ENCODE measurements around the gene PCSK1.
A peak's percentile ranks its signal among the peaks of the same experiment; 100 is the strongest.

The PCSK1 gene

DNA sequence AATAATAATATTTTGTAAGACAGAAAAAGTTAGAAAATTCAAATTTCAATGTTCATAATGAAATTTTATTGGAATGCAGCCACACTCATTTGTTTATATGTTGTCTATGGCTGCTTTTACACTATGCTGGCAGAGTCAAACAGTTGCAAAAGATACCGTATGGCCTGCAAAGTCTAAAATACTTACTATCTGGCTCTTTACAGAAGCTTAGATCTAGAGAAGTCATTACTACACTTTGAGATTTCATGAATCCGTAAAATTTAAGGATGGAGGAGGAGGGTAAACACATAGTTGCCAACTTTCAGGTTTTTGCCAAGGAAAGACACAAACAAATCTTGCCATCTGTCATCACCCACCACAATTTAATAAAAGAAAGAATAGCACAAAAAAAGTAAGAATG lies 25.1 kb upstream of the PCSK1 start:
- H3K4me1 ChIP-seq (ENCODE audit: control insufficient read depth, low read depth, low read length) = peaks cover 5% of the 10 kb centered on the region
- H3K4me3 ChIP-seq (ENCODE audit: low read length) = no peak overlapping the region
- H3K36me3 ChIP-seq (ENCODE audit: control insufficient read depth, low read depth, low read length) = no peaks in the 10 kb centered on the region
- no peak overlapping the region for H3K9ac ChIP-seq (ENCODE audit: low read length)
- H3K27me3 ChIP-seq (ENCODE audit: control insufficient read depth, insufficient read depth, low read length) = no peaks in the 10 kb centered on the region
- H3K27ac ChIP-seq (ENCODE audit: low read length) = no peak overlapping the region
- H3K9me3 ChIP-seq (ENCODE audit: control insufficient read depth, low read depth, low read length) = no peaks in the 10 kb centered on the region

- H3K9me3 ChIP-seq (ENCODE audit: control insufficient read depth, low read depth, low read length) = no peaks in the 10 kb centered on the region
- no peak overlapping the region for H3K9ac ChIP-seq (ENCODE audit: low read length)
- no peaks in the 10 kb centered on the region for H3K36me3 ChIP-seq (ENCODE audit: control insufficient read depth, low read depth, low read length)
- peaks cover 5% of the 10 kb centered on the region for H3K4me1 ChIP-seq (ENCODE audit: control insufficient read depth, low read depth, low read length)
- H3K4me3 ChIP-seq (ENCODE audit: low read length) = no peak overlapping the region
- no peaks in the 10 kb centered on the region for H3K27me3 ChIP-seq (ENCODE audit: control insufficient read depth, insufficient read depth, low read length)
- H3K27ac ChIP-seq (ENCODE audit: low read length) = no peak overlapping the region
Measured at GRCh38 chr5:96455789-96456188, 22.7 kb upstream of the PCSK1 start.

DNA sequence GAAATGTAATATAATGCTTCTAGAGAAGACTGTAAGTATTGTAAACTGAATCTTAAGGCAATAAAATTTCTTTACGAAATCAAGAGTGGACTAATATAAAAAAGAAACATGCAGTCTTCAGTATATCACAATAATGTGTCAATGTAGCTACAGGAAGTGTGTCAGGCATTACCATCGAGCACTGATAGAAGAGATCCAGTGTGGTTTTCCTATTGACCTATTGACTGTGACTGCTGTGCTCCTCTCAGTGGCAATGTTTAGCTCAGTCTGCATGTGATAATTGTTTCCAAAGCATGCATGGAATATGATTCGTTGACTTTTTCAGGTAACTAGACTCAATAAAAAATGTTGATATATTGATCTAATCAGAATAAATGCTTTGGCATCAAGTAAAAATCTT lies 20.3 kb upstream of the PCSK1 start:
- no peaks in the 10 kb centered on the region for H3K4me1 ChIP-seq (ENCODE audit: control insufficient read depth, low read depth, low read length)
- H3K9me3 ChIP-seq (ENCODE audit: control insufficient read depth, low read depth, low read length) = no peaks in the 10 kb centered on the region
- H3K27me3 ChIP-seq (ENCODE audit: control insufficient read depth, insufficient read depth, low read length) = no peaks in the 10 kb centered on the region
- no peak overlapping the region for H3K27ac ChIP-seq (ENCODE audit: low read length)
- H3K9ac ChIP-seq (ENCODE audit: low read length) = no peak overlapping the region
- H3K4me3 ChIP-seq (ENCODE audit: low read length) = no peak overlapping the region
- H3K36me3 ChIP-seq (ENCODE audit: control insufficient read depth, low read depth, low read length) = no peaks in the 10 kb centered on the region

GRCh38 chr5:96447949-96448348 lies 14.9 kb upstream of the PCSK1 start:
- Histone ChIP-seq H3K27me3 (ENCODE audit: control insufficient read depth, insufficient read depth, low read length) (no peaks in the 10 kb centered on the region), H3K4me3 (ENCODE audit: low read length) (no peak overlapping the region), H3K9ac (ENCODE audit: low read length) (no peak overlapping the region), H3K9me3 (ENCODE audit: control insufficient read depth, low read depth, low read length) (no peaks in the 10 kb centered on the region), H3K27ac (ENCODE audit: low read length) (no peak overlapping the region), H3K4me1 (ENCODE audit: control insufficient read depth, low read depth, low read length) (no peaks in the 10 kb centered on the region), H3K36me3 (ENCODE audit: control insufficient read depth, low read depth, low read length) (no peaks in the 10 kb centered on the region)

- Histone ChIP-seq H3K4me3 (ENCODE audit: low read length) (no peak overlapping the region), H3K27ac (ENCODE audit: low read length) (no peak overlapping the region), H3K9me3 (ENCODE audit: control insufficient read depth, low read depth, low read length) (no peaks in the 10 kb centered on the region), H3K36me3 (ENCODE audit: control insufficient read depth, low read depth, low read length) (no peaks in the 10 kb centered on the region), H3K4me1 (ENCODE audit: control insufficient read depth, low read depth, low read length) (no peaks in the 10 kb centered on the region), H3K27me3 (ENCODE audit: control insufficient read depth, insufficient read depth, low read length) (peaks cover 10% of the 10 kb centered on the region), H3K9ac (ENCODE audit: low read length) (no peak overlapping the region)
Measured at GRCh38 chr5:96440185-96440538, 7.1 kb upstream of the PCSK1 start.

- H3K27me3 ChIP-seq (ENCODE audit: control insufficient read depth, insufficient read depth, low read length) = peaks cover 16% of the 10 kb centered on the region
- no peaks in the 10 kb centered on the region for H3K9me3 ChIP-seq (ENCODE audit: control insufficient read depth, low read depth, low read length)
- H3K4me3 ChIP-seq (ENCODE audit: low read length) = no peak overlapping the region
- no peak overlapping the region for H3K27ac ChIP-seq (ENCODE audit: low read length)
- peaks cover 4% of the 10 kb centered on the region for H3K4me1 ChIP-seq (ENCODE audit: control insufficient read depth, low read depth, low read length)
- H3K9ac ChIP-seq (ENCODE audit: low read length) = no peak overlapping the region
- H3K36me3 ChIP-seq (ENCODE audit: control insufficient read depth, low read depth, low read length) = no peaks in the 10 kb centered on the region
Measured at GRCh38 chr5:96439477-96440184, 6.6 kb upstream of the PCSK1 start.

GRCh38 chr5:96434201-96434645 lies 1.2 kb upstream of the PCSK1 start:
- no peaks in the 10 kb centered on the region for H3K9me3 ChIP-seq (ENCODE audit: control insufficient read depth, low read depth, low read length)
- peaks cover 67% of the 10 kb centered on the region for H3K27me3 ChIP-seq (ENCODE audit: control insufficient read depth, insufficient read depth, low read length)
- H3K9ac ChIP-seq (ENCODE audit: low read length) = no peak overlapping the region
- H3K36me3 ChIP-seq (ENCODE audit: control insufficient read depth, low read depth, low read length) = no peaks in the 10 kb centered on the region
- no peak overlapping the region for H3K27ac ChIP-seq (ENCODE audit: low read length)
- peaks cover 22% of the 10 kb centered on the region for H3K4me1 ChIP-seq (ENCODE audit: control insufficient read depth, low read depth, low read length)
- peak overlapping the region; percentile 45 for H3K4me3 ChIP-seq (ENCODE audit: low read length)

DNA sequence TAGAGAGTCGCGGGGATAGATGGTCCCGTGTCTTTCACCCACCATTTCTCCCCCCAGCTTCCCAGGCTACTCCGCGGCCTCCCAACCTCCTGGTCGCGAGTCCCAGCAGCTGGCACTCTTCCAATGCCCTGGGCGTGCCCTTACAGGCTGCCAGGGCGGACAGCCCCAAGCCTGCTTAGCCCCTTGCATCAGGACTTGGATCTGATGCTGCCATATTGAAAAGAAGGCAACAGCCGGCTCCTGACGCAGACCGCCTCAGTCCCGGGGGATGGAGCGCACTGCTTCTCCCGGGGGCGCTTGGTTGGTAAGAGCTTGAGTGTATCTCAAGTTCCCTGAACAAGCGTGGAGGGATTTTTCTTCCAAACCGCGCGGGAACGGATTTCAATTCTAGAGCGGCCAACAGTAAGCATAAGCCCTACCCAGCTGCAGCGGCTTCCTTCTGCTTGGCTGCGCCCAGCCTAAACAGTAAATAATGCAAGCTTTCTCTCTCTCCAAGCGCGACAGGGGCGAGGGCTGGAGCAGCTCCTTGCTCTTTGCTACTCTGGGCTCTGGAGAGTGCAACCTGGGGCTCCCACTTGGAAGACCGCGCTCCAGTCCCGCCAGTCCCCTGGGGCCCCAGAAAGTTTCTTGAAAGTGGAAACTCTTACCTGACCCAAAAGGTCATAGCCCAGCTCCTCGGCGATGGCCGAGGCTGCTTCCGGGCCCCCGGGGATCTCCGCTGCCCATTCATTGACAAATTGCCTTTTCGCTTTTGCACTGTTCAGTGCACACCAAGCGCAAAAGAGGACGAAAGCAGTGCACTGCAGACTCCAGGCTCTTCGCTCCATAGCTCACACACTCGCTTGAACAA lies 607 bp downstream of the PCSK1 start:
- peak overlapping the region; percentile 58 for H3K9ac ChIP-seq (ENCODE audit: low read length)
- peaks cover 22% of the 10 kb centered on the region for H3K4me1 ChIP-seq (ENCODE audit: control insufficient read depth, low read depth, low read length)
- H3K27me3 ChIP-seq (ENCODE audit: control insufficient read depth, insufficient read depth, low read length) = peaks cover 67% of the 10 kb centered on the region
- no peaks in the 10 kb centered on the region for H3K36me3 ChIP-seq (ENCODE audit: control insufficient read depth, low read depth, low read length)
- no peaks in the 10 kb centered on the region for H3K9me3 ChIP-seq (ENCODE audit: control insufficient read depth, low read depth, low read length)
- H3K4me3 ChIP-seq (ENCODE audit: low read length) = peak overlapping the region; percentile 86
- no peak overlapping the region for H3K27ac ChIP-seq (ENCODE audit: low read length)

- peaks cover 67% of the 10 kb centered on the region for H3K27me3 ChIP-seq (ENCODE audit: control insufficient read depth, insufficient read depth, low read length)
- peak overlapping the region; percentile 86 for H3K4me3 ChIP-seq (ENCODE audit: low read length)
- H3K9me3 ChIP-seq (ENCODE audit: control insufficient read depth, low read depth, low read length) = no peaks in the 10 kb centered on the region
- H3K4me1 ChIP-seq (ENCODE audit: control insufficient read depth, low read depth, low read length) = peaks cover 22% of the 10 kb centered on the region
- H3K36me3 ChIP-seq (ENCODE audit: control insufficient read depth, low read depth, low read length) = no peaks in the 10 kb centered on the region
- peak overlapping the region; percentile 58 for H3K9ac ChIP-seq (ENCODE audit: low read length)
- no peak overlapping the region for H3K27ac ChIP-seq (ENCODE audit: low read length)
Measured at GRCh38 chr5:96431376-96432187, 1.5 kb downstream of the PCSK1 start.

GRCh38 chr5:96427824-96428223 lies 5.2 kb downstream of the PCSK1 start:
- no peaks in the 10 kb centered on the region for H3K9me3 ChIP-seq (ENCODE audit: control insufficient read depth, low read depth, low read length)
- peaks cover 34% of the 10 kb centered on the region for H3K27me3 ChIP-seq (ENCODE audit: control insufficient read depth, insufficient read depth, low read length)
- H3K4me3 ChIP-seq (ENCODE audit: low read length) = no peak overlapping the region
- H3K27ac ChIP-seq (ENCODE audit: low read length) = no peak overlapping the region
- no peak overlapping the region for H3K9ac ChIP-seq (ENCODE audit: low read length)
- no peaks in the 10 kb centered on the region for H3K36me3 ChIP-seq (ENCODE audit: control insufficient read depth, low read depth, low read length)
- H3K4me1 ChIP-seq (ENCODE audit: control insufficient read depth, low read depth, low read length) = peaks cover 8% of the 10 kb centered on the region

DNA sequence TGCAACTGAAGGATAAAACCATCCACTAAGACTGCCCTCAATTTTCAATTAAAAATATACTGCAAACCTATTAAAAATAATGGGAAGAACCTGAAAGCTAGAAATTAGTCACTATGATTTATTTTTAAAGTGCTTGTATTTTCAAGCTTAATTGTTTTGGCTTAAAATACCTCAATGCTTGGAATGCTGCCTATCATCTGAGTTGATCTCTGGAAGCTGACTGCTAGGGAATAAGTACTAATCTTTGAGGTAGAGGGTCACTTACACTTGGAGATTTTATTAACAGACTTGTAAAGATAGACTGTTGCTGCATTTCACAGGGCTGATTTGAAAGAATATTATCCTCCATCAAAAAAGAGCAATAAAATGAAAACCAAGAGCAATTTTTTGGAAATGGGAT lies 6.2 kb downstream of the PCSK1 start:
- Histone ChIP-seq H3K4me1 (ENCODE audit: control insufficient read depth, low read depth, low read length) (peaks cover 8% of the 10 kb centered on the region), H3K36me3 (ENCODE audit: control insufficient read depth, low read depth, low read length) (no peaks in the 10 kb centered on the region), H3K27me3 (ENCODE audit: control insufficient read depth, insufficient read depth, low read length) (peaks cover 24% of the 10 kb centered on the region), H3K27ac (ENCODE audit: low read length) (no peak overlapping the region), H3K4me3 (ENCODE audit: low read length) (no peak overlapping the region), H3K9ac (ENCODE audit: low read length) (no peak overlapping the region), H3K9me3 (ENCODE audit: control insufficient read depth, low read depth, low read length) (no peaks in the 10 kb centered on the region)
